NCI-H748 treated with DMSO at 0.1 percent for 48 hours (cell line): ENCODE measurements around the gene GGCT.
"Not testable (repeated sequence)": the region's sequence is repeated elsewhere in the genome, so short reads cannot be mapped to it uniquely, and the experiment has no call there.

ENCODE experiments used
- DNase-seq: peaks from one replicate; lab custom pipeline; 2025; lab: John Stamatoyannopoulos, UW

The GGCT gene

GRCh38 chr7:30504301-30505173, at the start of gene GGCT:
GGCT (minus strand) TSS chr7:30504829; CDS start chr7:30504709, 120 bp downstream.
- DNase-seq = peak; percentile 97

- no peak for DNase-seq
Measured at GRCh38 chr7:30553546-30553945, 48.9 kb upstream of the GGCT start.

- DNase-seq = no peak
Measured at GRCh38 chr7:30553141-30553540, 48.5 kb upstream of the GGCT start.

GRCh38 chr7:30552330-30552729, 47.7 kb upstream of the GGCT start:
- DNase-seq = no peak

- peak; percentile 40 for DNase-seq
Measured at GRCh38 chr7:30549931-30550493, 45.4 kb upstream of the GGCT start.

GRCh38 chr7:30548845-30549244, 44.2 kb upstream of the GGCT start:
- DNase-seq = peak; percentile 65

GRCh38 chr7:30546596-30546995, 42.0 kb upstream of the GGCT start:
- no peak for DNase-seq

- no peak for DNase-seq
Measured at GRCh38 chr7:30545791-30546555, 41.3 kb upstream of the GGCT start.

- no peak for DNase-seq
Measured at GRCh38 chr7:30543813-30544525, 39.3 kb upstream of the GGCT start.

- not testable (repeated sequence) for DNase-seq
Measured at GRCh38 chr7:30543115-30543514, 38.5 kb upstream of the GGCT start.

GRCh38 chr7:30533886-30534285, 29.3 kb upstream of the GGCT start:
- no peak for DNase-seq

GRCh38 chr7:30531286-30531685, 26.7 kb upstream of the GGCT start:
- DNase-seq = no peak

GRCh38 chr7:30530373-30530772, 25.7 kb upstream of the GGCT start:
- no peak for DNase-seq

GRCh38 chr7:30528779-30529178, 24.1 kb upstream of the GGCT start:
- no peak for DNase-seq

GRCh38 chr7:30527297-30527696, 22.7 kb upstream of the GGCT start:
- not testable (repeated sequence) for DNase-seq

GRCh38 chr7:30526163-30526562, 21.5 kb upstream of the GGCT start:
- no peak for DNase-seq

GRCh38 chr7:30525429-30525828, 20.8 kb upstream of the GGCT start:
- DNase-seq = no peak

GRCh38 chr7:30524545-30524944, 19.9 kb upstream of the GGCT start:
- no peak for DNase-seq

- no peak for DNase-seq
Measured at GRCh38 chr7:30523466-30523865, 18.8 kb upstream of the GGCT start.

- DNase-seq = no peak
Measured at GRCh38 chr7:30522159-30522558, 17.5 kb upstream of the GGCT start.

- no peak for DNase-seq
Measured at GRCh38 chr7:30521532-30521931, 16.9 kb upstream of the GGCT start.

GRCh38 chr7:30519122-30519521, 14.5 kb upstream of the GGCT start:
- DNase-seq = peak; percentile 80
